Endothelial cell (in vitro differentiated cells): ENCODE data around the gene TRIM43B. TPM values are rescaled to one million over a fixed set of nuclear protein-coding genes. Genes with fewer than 3 reads are reported as not detected.
"Not testable (repeated sequence)": the region's sequence is repeated elsewhere in the genome, so short reads cannot be mapped to it uniquely, and the experiment has no call there.

Experiments
- DNase-seq: peaks from one replicate; pipeline ENCODE4 v3.0.0; 2021; ENCODE audit warnings: low spot score
- H3K27ac Mint-ChIP-seq: one replicate; pipeline ENCODE4 v1.8.0; 2021; ENCODE audit warnings: mixed read lengths, inconsistent platforms; ENCODE audit not compliant: unreplicated experiment
- H3K27me3 Mint-ChIP-seq: one replicate; pipeline ENCODE4 v1.8.0; 2021; ENCODE audit warnings: mild to moderate bottlenecking, moderate library complexity, mixed read lengths, inconsistent platforms; ENCODE audit not compliant: unreplicated experiment
- H3K36me3 Mint-ChIP-seq: one replicate; pipeline ENCODE4 v1.8.0; 2021; ENCODE audit warnings: mild to moderate bottlenecking, low read depth, mixed read lengths, inconsistent platforms; ENCODE audit not compliant: unreplicated experiment
- H3K4me1 Mint-ChIP-seq: one replicate; pipeline ENCODE4 v1.8.0; 2021; ENCODE audit warnings: mild to moderate bottlenecking, mixed read lengths, inconsistent platforms; ENCODE audit not compliant: unreplicated experiment
- H3K4me3 Mint-ChIP-seq: one replicate; pipeline ENCODE4 v1.8.0; 2021; ENCODE audit warnings: mild to moderate bottlenecking, mixed read lengths, inconsistent platforms; ENCODE audit not compliant: unreplicated experiment
- H3K9me3 Mint-ChIP-seq: one replicate; pipeline ENCODE4 v1.8.0; 2021; ENCODE audit warnings: mixed read lengths, inconsistent platforms; ENCODE audit not compliant: unreplicated experiment
- total RNA-seq: library from RNA; stranded (reverse); fragmentation: NEBNext Ultra II Directional; extraction: Animal tissue kit (Norgen Biotek cat#: 25700); gene quantifications from one replicate; pipeline ENCODE4 v1.2.1, GENCODE V29; 2021; ENCODE audit not compliant: unreplicated experiment

TRIM43B gene
- total RNA-seq, 1 donor from 2014 or later: 0.23 TPM

DNA sequence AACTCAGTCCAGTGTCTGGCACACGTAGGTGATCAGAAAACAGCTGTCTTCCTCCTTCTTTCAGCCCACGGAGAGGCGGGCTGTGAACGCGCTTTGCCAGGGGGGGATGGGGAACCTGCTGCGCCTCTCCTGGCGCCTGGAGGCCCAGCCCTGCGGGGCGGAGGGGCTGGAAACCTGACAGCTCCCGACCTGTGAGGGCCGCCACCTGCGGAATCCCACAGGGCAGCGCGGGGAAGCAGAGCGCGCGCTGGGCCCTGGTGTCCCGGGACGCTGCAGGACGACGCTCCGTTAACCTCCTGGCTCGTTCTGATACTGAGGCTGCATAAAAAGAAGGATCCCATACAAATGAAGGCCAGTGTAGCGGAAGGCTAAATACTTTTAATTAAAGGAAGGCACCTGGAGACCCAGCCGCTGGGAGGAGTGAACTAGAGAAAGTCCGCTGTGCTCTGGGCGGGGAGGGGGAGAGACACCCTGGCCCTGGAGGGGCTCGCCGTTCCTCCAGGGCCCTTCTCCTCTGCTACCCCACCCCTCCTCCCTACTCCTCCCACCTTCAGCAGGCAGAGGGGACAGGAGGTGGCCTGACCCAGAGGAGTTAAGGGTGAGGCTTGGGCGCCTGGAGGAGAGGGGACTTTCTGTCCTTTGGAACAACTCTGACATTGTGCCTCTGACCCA lies 57.2 kb downstream of the TRIM43B start:
- not testable (repeated sequence) for DNase-seq, H3K27me3 Mint-ChIP-seq, H3K36me3 Mint-ChIP-seq, H3K4me1 Mint-ChIP-seq, H3K27ac Mint-ChIP-seq, H3K9me3 Mint-ChIP-seq, H3K4me3 Mint-ChIP-seq

Other genes with a start within 250 kb of the TRIM43B start
- 0.62 TPM for gene PROM2, start 210.3 kb downstream of the TRIM43B start, total RNA-seq
- 0.26 TPM for gene KCNIP3, start 187.4 kb downstream of the TRIM43B start, total RNA-seq
- 34.0 TPM for gene FAHD2A, start 82.0 kb downstream of the TRIM43B start, total RNA-seq
- gene TRIM43, start 107.2 kb upstream of the TRIM43B start, total RNA-seq: not detected